CD4-positive, alpha-beta T cell (primary cell): Measurements from ENCODE around the gene EVPL. TPM values are rescaled to one million over a fixed set of nuclear protein-coding genes. Genes with fewer than 3 reads are reported as not detected.

ENCODE experiments used
- ATAC-seq: fragments of 200-7000 bp; cut with Tn5 transposase; one replicate; pipeline ENCODE4 v1.10.0; 2022; ENCODE audit warnings: mild to moderate bottlenecking; ENCODE audit not compliant: poor library complexity
- CTCF ChIA-PET: fragments of 350-600 bp; sonication (Branson Sonifier 250); formaldehyde crosslinking; loops from one replicate; lab custom pipeline; 2021; ENCODE audit warnings: antibody characterized with exemption, inconsistent platforms; lab: Charles Lee
- POLR2A ChIA-PET: fragments of 350-600 bp; sonication (Branson Sonifier 250); formaldehyde crosslinking; loops from one replicate; lab custom pipeline; 2021; ENCODE audit warnings: antibody characterized with exemption, inconsistent platforms; lab: Charles Lee
- DNase-seq, 14 experiments: peaks; one replicate each; pipeline ENCODE4 v3.0.0-alpha.2; 2013 to 2020; ENCODE audit warnings: mixed read lengths in 2 of 14
- H3K27ac ChIP-seq, 2 donors: one replicate each; pipeline versions ENCODE4 v1.5.1 to v1.7.0; 2013; ENCODE audit warnings: low read length in 2 of 2, low read depth in 1 of 2, mild to moderate bottlenecking in 1 of 2
- H3K27me3 ChIP-seq, 2 experiments: 1 replicate in 1 of 2; 2 replicates in 1 of 2; pipeline versions ENCODE4 v1.6.1 to v1.7.0; 2013; ENCODE audit warnings: low read length in 2 of 2, control low read depth in 1 of 2, mild to moderate bottlenecking in 1 of 2, moderate library complexity in 1 of 2; ENCODE audit not compliant: insufficient read depth in 2 of 2, control insufficient read depth in 1 of 2
- H3K36me3 ChIP-seq: one replicate; pipeline ENCODE4 v1.6.1; 2013; ENCODE audit warnings: low read length, control low read depth; ENCODE audit not compliant: insufficient read depth
- H3K4me1 ChIP-seq: one replicate; pipeline ENCODE4 v1.6.1; 2013; ENCODE audit warnings: low read length, control low read depth; ENCODE audit not compliant: insufficient read depth
- H3K4me3 ChIP-seq: one replicate; pipeline ENCODE4 v1.5.1; 2013; ENCODE audit warnings: mild to moderate bottlenecking, low read length, moderate library complexity
- H3K9me3 ChIP-seq, 2 experiments: 1 replicate in 1 of 2; 2 replicates in 1 of 2; pipeline versions ENCODE4 v1.6.1 to v1.7.0; 2013; ENCODE audit warnings: low read length in 2 of 2, mild to moderate bottlenecking in 2 of 2, control low read depth in 1 of 2, moderate library complexity in 1 of 2; ENCODE audit not compliant: control insufficient read depth in 1 of 2, insufficient read depth in 1 of 2
- H3K27ac Mint-ChIP-seq: one replicate; pipeline ENCODE4 v1.8.0; 2020; ENCODE audit warnings: mixed read lengths
- H3K27me3 Mint-ChIP-seq: one replicate; pipeline ENCODE4 v1.8.0; 2021; ENCODE audit warnings: mixed read lengths
- H3K36me3 Mint-ChIP-seq: one replicate; pipeline ENCODE4 v1.8.0; 2021; ENCODE audit warnings: low read depth, mixed read lengths
- H3K4me1 Mint-ChIP-seq: one replicate; pipeline ENCODE4 v1.8.0; 2021; ENCODE audit warnings: low read depth, mixed read lengths
- H3K4me3 Mint-ChIP-seq: one replicate; pipeline ENCODE4 v1.8.0; 2020; ENCODE audit warnings: mild to moderate bottlenecking, mixed read lengths
- H3K9me3 Mint-ChIP-seq: one replicate; pipeline ENCODE4 v1.8.0; 2020; ENCODE audit warnings: mixed read lengths
- CTCF ChIP-seq: fragments of 200-600 bp; IDR thresholded peaks from one replicate; pipeline ENCODE4 v1.8.0; 2022; ENCODE audit warnings: antibody characterized with exemption, mild to moderate bottlenecking
- intact Hi-C, 2 experiments: fragments of 100-400 bp; cut with DNase I in 1 of 2; cut with micrococcal nuclease in 1 of 2; formaldehyde crosslinking; loops; one replicate each; pipeline versions ENCODE4 v1.15.1 to v1.9.0; 2023 to 2025; cut with DNase I, micrococcal nuclease
- total RNA-seq, 174 experiments: library from RNA in 2 of 174; stranded (reverse) in 2 of 174; gene quantifications; one replicate each; pipeline ENCODE4 v1.2.3 and lab custom pipeline; 2021 to 2026

The EVPL gene
- total RNA-seq, 2 experiments from 2014 or later = 0.14 to 0.38 TPM

DNA sequence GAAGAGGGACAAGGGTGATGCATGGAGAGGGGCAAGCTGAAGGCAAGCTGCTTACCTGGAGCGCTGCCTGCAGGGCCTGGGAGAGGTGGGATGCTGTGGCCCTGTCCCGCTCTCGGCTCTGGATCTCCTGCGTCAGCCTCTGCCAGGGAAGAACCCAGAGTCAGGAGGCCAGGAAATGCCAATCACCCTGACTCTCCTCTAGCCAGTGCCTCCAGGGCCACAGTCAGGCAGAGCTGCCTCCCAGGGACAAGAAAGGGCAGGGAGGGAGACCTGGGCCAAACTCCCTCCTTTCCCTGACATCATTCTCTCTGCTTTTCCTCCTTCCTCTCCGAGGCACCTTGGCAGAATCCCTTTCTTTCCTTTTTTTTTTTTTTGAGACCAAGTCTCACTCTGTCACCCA is 15.2 kb downstream of the EVPL start:
- Mint-ChIP-seq H3K27ac (no peak overlapping the region), H3K4me3 (no peak overlapping the region), H3K36me3 (no peaks in the 10 kb centered on the region), H3K4me1 (peaks cover 7% of the 10 kb centered on the region), H3K27me3 (no peaks in the 10 kb centered on the region), H3K9me3 (no peaks in the 10 kb centered on the region)
- no peak for DNase-seq
- ChIA-PET POLR2A (no interaction called here), CTCF (interaction anchor here (1.5 kb wide), 1 partner anchor 12 kb away, joined by 5 read pairs; the partner anchor contains the start of gene CDK3)
- Histone ChIP-seq H3K9me3 (no peaks in the 10 kb centered on the region), H3K4me3 (no peak overlapping the region), H3K27ac (no peak overlapping the region), H3K27me3 (no peaks in the 10 kb centered on the region), H3K36me3 (no peaks in the 10 kb centered on the region), H3K4me1 (peaks cover 11% of the 10 kb centered on the region)
- intact Hi-C loops = loop anchor here (5.0 kb wide), 4 partner anchors 45 to 385 kb away; partner anchors contain the start of gene EXOC7 (in 1 of the 2)
- no peak for TF ChIP-seq CTCF
- ATAC-seq = no peak

DNA sequence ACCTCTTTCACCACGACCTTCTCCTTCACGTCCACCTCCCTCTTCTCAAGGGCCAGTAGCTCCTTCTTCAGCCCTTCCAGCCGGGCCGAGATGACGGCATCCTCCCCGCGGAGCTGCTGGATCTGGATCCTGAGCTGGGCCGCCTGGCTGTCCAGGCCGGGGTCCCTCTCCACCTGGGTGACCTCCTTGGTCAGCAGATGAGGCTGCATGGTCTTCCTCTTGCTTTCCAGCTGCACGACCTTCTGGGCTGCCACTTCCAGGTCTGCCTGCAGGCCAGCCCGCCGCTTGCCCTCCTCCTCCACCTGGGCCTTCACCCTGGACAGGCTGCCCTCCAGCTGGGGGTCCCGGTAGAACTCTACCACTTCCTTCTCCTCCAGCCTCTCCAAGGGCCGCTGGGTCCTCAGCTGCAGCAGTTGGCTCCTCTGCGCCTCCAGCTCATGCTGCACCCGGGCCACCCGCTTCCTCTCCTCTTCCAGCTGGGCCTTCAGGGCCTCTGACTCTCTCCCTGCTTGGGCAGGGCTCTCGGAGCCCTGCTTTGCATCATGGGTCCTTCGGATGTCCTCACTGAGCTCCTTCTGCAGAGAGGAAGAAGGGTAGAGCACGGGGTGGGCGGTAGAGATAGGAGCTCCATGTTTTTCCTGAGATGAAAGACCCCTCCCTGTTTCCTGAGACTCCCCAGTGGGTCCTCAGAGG is 17.0 kb downstream of the EVPL start:
- Histone ChIP-seq H3K4me3 (no peak overlapping the region), H3K27me3 (no peaks in the 10 kb centered on the region), H3K27ac (no peak overlapping the region), H3K9me3 (no peaks in the 10 kb centered on the region), H3K4me1 (peaks cover 11% of the 10 kb centered on the region), H3K36me3 (no peaks in the 10 kb centered on the region)
- no peaks in the 10 kb centered on the region for H3K9me3 Mint-ChIP-seq
- H3K4me3 Mint-ChIP-seq = no peak overlapping the region
- POLR2A ChIA-PET = no interaction called here
- H3K4me1 Mint-ChIP-seq = peaks cover 7% of the 10 kb centered on the region
- peaks cover 4% of the 10 kb centered on the region for H3K36me3 Mint-ChIP-seq
- intact Hi-C loops = loop anchor here (5.0 kb wide), 5 partner anchors 47 to 387 kb away; partner anchors contain the start of gene EXOC7 (in 1 of the 2)
- CTCF ChIA-PET = interaction anchor here (0.8 kb wide), 1 partner anchor 10 kb away, joined by 3 read pairs; the partner anchor contains the start of gene CDK3
- H3K27ac Mint-ChIP-seq = no peak overlapping the region
- no peaks in the 10 kb centered on the region for H3K27me3 Mint-ChIP-seq
- TF ChIP-seq CTCF = no peak
- DNase-seq (peak in 1 of 14 experiments; percentile 17), ATAC-seq (no peak)

DNA sequence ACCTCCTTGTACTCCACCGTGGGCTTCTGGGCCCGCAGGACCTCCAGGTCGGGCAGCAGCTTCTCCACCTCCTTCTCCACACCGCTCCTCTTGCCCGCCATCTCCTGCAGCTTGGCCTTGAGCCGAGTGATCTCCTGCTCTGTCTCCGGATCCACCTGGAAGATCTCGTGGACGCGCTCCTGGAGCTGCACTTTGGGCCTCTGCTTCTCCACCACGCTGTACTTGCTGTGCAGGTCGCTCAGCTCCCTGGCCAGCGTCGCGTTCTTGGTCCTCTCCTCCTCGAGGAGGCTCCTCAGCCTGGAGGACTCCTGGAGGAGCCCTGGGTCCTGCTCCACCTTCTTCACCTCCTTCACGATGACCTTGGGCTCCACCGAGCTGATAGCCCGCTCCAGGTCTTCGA is 17.7 kb downstream of the EVPL start:
- no peaks in the 10 kb centered on the region for H3K27me3 ChIP-seq
- Mint-ChIP-seq H3K27me3 (no peaks in the 10 kb centered on the region), H3K4me3 (no peak overlapping the region), H3K4me1 (peaks cover 6% of the 10 kb centered on the region), H3K9me3 (no peaks in the 10 kb centered on the region), H3K27ac (no peak overlapping the region), H3K36me3 (peaks cover 4% of the 10 kb centered on the region)
- TF ChIP-seq CTCF = no peak
- no peaks in the 10 kb centered on the region for H3K9me3 ChIP-seq
- H3K27ac ChIP-seq = no peak overlapping the region
- no peaks in the 10 kb centered on the region for H3K36me3 ChIP-seq
- ATAC-seq (no peak), DNase-seq (peak in 1 of 14 experiments; percentile 13)
- ChIA-PET POLR2A (no interaction called here), CTCF (no interaction called here)
- H3K4me1 ChIP-seq = peaks cover 8% of the 10 kb centered on the region
- intact Hi-C loops = loop anchor here in 1 of 2 experiments (5.0 kb wide), 1 partner anchor 247 kb away; no protein-coding TSS in a partner anchor
- no peak overlapping the region for H3K4me3 ChIP-seq
